Measurements from ENCODE around the gene TAC4.

DNA sequence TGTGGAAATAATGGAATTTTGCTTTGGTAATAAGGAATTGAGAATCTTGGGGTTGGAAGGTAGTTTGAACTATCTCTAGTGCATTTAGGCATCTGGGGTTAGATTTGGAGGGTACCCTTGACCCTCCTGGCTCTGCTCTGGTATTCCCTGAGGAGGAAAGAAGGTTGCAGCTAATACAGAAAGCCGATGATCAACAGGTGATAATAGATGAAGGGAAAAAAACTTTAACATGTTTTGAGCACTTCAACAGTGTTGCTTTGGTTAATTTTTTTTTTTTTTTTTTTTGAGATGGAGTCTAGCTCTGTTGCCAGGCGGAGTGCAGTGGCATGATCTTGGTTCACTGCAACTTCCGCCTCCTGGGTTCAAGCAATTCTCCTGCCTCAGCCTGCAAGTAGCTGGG, 54.6 kb downstream of the TAC4 start:
- TF ChIP-seq EZH2 (IDR thresholded peaks at IDR 0.05; ENCODE audit: borderline replicate concordance, control insufficient read depth, low read depth, low read length) (no peak), MYC (IDR thresholded peaks at IDR 0.05; ENCODE audit: insufficient read depth, insufficient read length, insufficient replicate concordance, low read length, severe bottlenecking) (no peak), BHLHE40 (IDR thresholded peaks at IDR 0.05; ENCODE audit: borderline replicate concordance in 1 of 2, low read depth in 2 of 2, low read length in 1 of 2) (no peak), SUZ12 (IDR thresholded peaks at IDR 0.05; ENCODE audit: unreplicated experiment) (no peak), CHD4 (IDR thresholded peaks at IDR 0.05) (no peak), KDM1A (IDR thresholded peaks at IDR 0.05; ENCODE audit: borderline replicate concordance) (no peak), GABPA (IDR thresholded peaks at IDR 0.05; ENCODE audit: low read depth) (no peak)
- TF ChIP-seq, protein P1, sequence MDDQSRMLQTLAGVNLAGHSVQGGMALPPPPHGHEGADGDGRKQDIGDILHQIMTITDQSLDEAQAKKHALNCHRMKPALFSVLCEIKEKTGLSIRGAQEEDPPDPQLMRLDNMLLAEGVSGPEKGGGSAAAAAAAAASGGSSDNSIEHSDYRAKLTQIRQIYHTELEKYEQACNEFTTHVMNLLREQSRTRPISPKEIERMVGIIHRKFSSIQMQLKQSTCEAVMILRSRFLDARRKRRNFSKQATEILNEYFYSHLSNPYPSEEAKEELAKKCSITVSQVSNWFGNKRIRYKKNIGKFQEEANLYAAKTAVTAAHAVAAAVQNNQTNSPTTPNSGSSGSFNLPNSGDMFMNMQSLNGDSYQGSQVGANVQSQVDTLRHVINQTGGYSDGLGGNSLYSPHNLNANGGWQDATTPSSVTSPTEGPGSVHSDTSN (IDR thresholded peaks at IDR 0.05; ENCODE audit: insufficient replicate concordance, low read depth, low read length), result no peak
- TF ChIP-seq, protein P2, sequence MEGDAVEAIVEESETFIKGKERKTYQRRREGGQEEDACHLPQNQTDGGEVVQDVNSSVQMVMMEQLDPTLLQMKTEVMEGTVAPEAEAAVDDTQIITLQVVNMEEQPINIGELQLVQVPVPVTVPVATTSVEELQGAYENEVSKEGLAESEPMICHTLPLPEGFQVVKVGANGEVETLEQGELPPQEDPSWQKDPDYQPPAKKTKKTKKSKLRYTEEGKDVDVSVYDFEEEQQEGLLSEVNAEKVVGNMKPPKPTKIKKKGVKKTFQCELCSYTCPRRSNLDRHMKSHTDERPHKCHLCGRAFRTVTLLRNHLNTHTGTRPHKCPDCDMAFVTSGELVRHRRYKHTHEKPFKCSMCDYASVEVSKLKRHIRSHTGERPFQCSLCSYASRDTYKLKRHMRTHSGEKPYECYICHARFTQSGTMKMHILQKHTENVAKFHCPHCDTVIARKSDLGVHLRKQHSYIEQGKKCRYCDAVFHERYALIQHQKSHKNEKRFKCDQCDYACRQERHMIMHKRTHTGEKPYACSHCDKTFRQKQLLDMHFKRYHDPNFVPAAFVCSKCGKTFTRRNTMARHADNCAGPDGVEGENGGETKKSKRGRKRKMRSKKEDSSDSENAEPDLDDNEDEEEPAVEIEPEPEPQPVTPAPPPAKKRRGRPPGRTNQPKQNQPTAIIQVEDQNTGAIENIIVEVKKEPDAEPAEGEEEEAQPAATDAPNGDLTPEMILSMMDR (IDR thresholded peaks at IDR 0.05 in 2 of 3, conservative IDR thresholded peaks at IDR 0.05 in 1 of 3; ENCODE audit: control insufficient read depth in 2 of 3, extremely low read depth in 1 of 3, insufficient read depth in 1 of 3, low read depth in 3 of 3, low read length in 3 of 3), result no peak
- TF ChIP-seq, protein P3, sequence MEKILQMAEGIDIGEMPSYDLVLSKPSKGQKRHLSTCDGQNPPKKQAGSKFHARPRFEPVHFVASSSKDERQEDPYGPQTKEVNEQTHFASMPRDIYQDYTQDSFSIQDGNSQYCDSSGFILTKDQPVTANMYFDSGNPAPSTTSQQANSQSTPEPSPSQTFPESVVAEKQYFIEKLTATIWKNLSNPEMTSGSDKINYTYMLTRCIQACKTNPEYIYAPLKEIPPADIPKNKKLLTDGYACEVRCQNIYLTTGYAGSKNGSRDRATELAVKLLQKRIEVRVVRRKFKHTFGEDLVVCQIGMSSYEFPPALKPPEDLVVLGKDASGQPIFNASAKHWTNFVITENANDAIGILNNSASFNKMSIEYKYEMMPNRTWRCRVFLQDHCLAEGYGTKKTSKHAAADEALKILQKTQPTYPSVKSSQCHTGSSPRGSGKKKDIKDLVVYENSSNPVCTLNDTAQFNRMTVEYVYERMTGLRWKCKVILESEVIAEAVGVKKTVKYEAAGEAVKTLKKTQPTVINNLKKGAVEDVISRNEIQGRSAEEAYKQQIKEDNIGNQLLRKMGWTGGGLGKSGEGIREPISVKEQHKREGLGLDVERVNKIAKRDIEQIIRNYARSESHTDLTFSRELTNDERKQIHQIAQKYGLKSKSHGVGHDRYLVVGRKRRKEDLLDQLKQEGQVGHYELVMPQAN (conservative IDR thresholded peaks at IDR 0.05), result no peak
